Gastrocnemius medialis (tissue), 4 donors: Measurements from ENCODE around the gene SH3BP1. TPM values are rescaled to one million over a fixed set of nuclear protein-coding genes. Genes with fewer than 3 reads are reported as not detected.

ENCODE experiments used
- ATAC-seq, 2 donors: fragments of 150-250 bp; one replicate each; pipeline ENCODE4 v1.9.1; 2016
- DNase-seq, 2 donors: peaks; one replicate each; pipeline ENCODE4 v3.0.0-alpha.2; 2019
- H3K27ac ChIP-seq, 4 donors: fragments of 200-600 bp; sonication (generic); 1 replicate in 1 of 4; 2 replicates in 3 of 4; pipeline ENCODE4 v1.5.1; 2016 to 2018; ENCODE audit warnings: mild to moderate bottlenecking in 2 of 4, moderate library complexity in 1 of 4
- H3K27me3 ChIP-seq, 3 donors: fragments of 200-600 bp; sonication (generic) in 2 of 3; 1 replicate in 1 of 3; 2 replicates in 2 of 3; pipeline versions ENCODE4 v1.5.1 to v1.6.0; 2016 to 2019; ENCODE audit warnings: mild to moderate bottlenecking in 1 of 3, moderate library complexity in 1 of 3
- H3K36me3 ChIP-seq, 2 donors: fragments of 200-600 bp; sonication (generic) in 1 of 2; one replicate each; pipeline ENCODE4 v1.5.1; 2017 to 2018
- H3K4me1 ChIP-seq, 2 donors: fragments of 200-600 bp; sonication (generic) in 1 of 2; one replicate each; pipeline ENCODE4 v1.5.1; 2016 to 2017; ENCODE audit warnings: mild to moderate bottlenecking in 2 of 2
- H3K4me3 ChIP-seq, 4 donors: fragments of 200-600 bp; sonication (generic) in 3 of 4; 1 replicate in 1 of 4; 2 replicates in 3 of 4; pipeline ENCODE4 v1.5.1; 2016 to 2019; ENCODE audit warnings: mild to moderate bottlenecking in 2 of 4
- H3K9me3 ChIP-seq, 3 donors: fragments of 200-600 bp; sonication (generic) in 2 of 3; 1 replicate in 1 of 3; 2 replicates in 2 of 3; pipeline ENCODE4 v1.5.1; 2016 to 2019
- POLR2A ChIP-seq, 2 donors: fragments of 450-650 bp; IDR thresholded peaks; one replicate each; pipeline ENCODE4 v1.6.1; 2017; ENCODE audit warnings: antibody characterized with exemption in 2 of 2, mild to moderate bottlenecking in 2 of 2, moderate library complexity in 2 of 2
- in situ Hi-C, 4 donors: fragments of 200-750 bp; cut with MboI; loops; one replicate each; pipeline versions ENCODE4 v1.15.0 to v1.8.0; 2017; ENCODE audit warnings: low sequenced_read_pairs in 4 of 4
- intact Hi-C: fragments of 100-400 bp; cut with DNase I; formaldehyde crosslinking; loops from one replicate; pipeline ENCODE4 v1.15.1; 2023; ENCODE audit warnings: low total_unique reads
- total RNA-seq, 4 donors: library from RNA; depleted of rRNA; stranded (reverse); fragments of >200 nt; gene quantifications; one replicate each; pipeline versions ENCODE4 v1.1.0 to v1.2.3, GENCODE V29; 2016
- TF ChIP-seq, protein P1 (sequence below), 5 experiments: fragments of 450-650 bp in 3 of 5; fragments of 200-600 bp in 2 of 5; sonication (generic) in 2 of 5; IDR thresholded peaks in 4 of 5; conservative IDR thresholded peaks in 1 of 5; 1 replicate in 4 of 5; 2 replicates in 1 of 5; pipeline ENCODE4 v1.5.1; 2016 to 2019; ENCODE audit warnings: antibody characterized with exemption in 5 of 5, mild to moderate bottlenecking in 3 of 5, moderate library complexity in 3 of 5

Gene SH3BP1
- total RNA-seq, 4 donors from 2014 or later, result 1.1 to 1.8 (median 1.6) TPM; not detected in 1

DNA sequence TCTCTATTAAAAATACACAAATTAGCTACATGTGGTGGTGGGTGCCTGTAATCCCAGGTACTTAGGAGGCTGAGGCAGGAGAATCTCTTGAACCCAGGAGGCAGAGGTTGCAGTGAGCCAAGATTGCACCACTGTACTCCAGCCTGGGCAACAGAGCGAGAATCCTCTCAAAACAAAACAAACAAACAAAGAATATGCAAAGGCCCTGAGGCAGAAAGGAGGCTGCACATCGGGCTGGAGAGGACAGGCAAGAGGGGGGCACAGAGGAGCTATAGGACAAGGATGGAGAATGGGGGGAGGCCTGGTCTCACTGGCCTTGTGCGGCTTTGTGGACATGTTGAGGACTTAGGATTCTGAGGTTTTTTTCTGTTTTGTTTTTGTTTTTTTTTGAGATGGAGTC, 65.7 kb downstream of the SH3BP1 start:
- no peak overlapping the region for H3K27ac ChIP-seq
- no peak overlapping the region for H3K4me3 ChIP-seq
- no peaks in the 10 kb centered on the region for H3K4me1 ChIP-seq
- in situ Hi-C loops, result no loop called here
- H3K9me3 ChIP-seq, result no peaks in the 10 kb centered on the region
- no peak for TF ChIP-seq POLR2A (IDR thresholded peaks at IDR 0.05)
- TF ChIP-seq, protein P1, sequence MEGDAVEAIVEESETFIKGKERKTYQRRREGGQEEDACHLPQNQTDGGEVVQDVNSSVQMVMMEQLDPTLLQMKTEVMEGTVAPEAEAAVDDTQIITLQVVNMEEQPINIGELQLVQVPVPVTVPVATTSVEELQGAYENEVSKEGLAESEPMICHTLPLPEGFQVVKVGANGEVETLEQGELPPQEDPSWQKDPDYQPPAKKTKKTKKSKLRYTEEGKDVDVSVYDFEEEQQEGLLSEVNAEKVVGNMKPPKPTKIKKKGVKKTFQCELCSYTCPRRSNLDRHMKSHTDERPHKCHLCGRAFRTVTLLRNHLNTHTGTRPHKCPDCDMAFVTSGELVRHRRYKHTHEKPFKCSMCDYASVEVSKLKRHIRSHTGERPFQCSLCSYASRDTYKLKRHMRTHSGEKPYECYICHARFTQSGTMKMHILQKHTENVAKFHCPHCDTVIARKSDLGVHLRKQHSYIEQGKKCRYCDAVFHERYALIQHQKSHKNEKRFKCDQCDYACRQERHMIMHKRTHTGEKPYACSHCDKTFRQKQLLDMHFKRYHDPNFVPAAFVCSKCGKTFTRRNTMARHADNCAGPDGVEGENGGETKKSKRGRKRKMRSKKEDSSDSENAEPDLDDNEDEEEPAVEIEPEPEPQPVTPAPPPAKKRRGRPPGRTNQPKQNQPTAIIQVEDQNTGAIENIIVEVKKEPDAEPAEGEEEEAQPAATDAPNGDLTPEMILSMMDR (IDR thresholded peaks at IDR 0.05 in 4 of 5, conservative IDR thresholded peaks at IDR 0.05 in 1 of 5), result no peak
- DNase-seq, result no peak
- intact Hi-C loops, result no loop called here
- ATAC-seq, result no peak
- H3K36me3 ChIP-seq, result no peaks in the 10 kb centered on the region
- H3K27me3 ChIP-seq, result no peaks in the 10 kb centered on the region

Other genes with a start within 250 kb of the SH3BP1 start
- gene ELFN2, start 212.2 kb upstream of the SH3BP1 start, total RNA-seq, result under 1 TPM in 2 of 4 donors, not detected in 2; 0.02 to 0.03 TPM
- gene MFNG, start 153.3 kb upstream of the SH3BP1 start, total RNA-seq, result 1 to 10 TPM; 2.4 to 7.0 (median 5.2) TPM
- 1 to 10 TPM; 2.6 to 5.7 (median 4.4) TPM for gene CARD10, start 120.3 kb upstream of the SH3BP1 start, total RNA-seq
- 1 to 10 TPM; 5.6 to 8.8 (median 6.8) TPM for gene CDC42EP1, start 79.2 kb upstream of the SH3BP1 start, total RNA-seq
- gene LGALS2, start 59.6 kb upstream of the SH3BP1 start, total RNA-seq, result not detected
- gene GGA1, start 30.8 kb upstream of the SH3BP1 start, total RNA-seq, result 10 to 100 TPM; 39.0 to 48.8 (median 45.0) TPM
- 10 to 100 TPM; 10.3 to 28.7 (median 16.6) TPM for gene PDXP, start 19.1 kb downstream of the SH3BP1 start, total RNA-seq
- gene LGALS1, start 36.0 kb downstream of the SH3BP1 start, total RNA-seq, result 1,000 to 10,000 TPM in 3 of 4 donors, 100 to 1,000 TPM in 1; 561 to 1,888 (median 1,101) TPM
- gene NOL12, start 46.7 kb downstream of the SH3BP1 start, total RNA-seq, result 10 to 100 TPM; 10.0 to 21.7 (median 16.6) TPM
- gene TRIOBP, start 57.4 kb downstream of the SH3BP1 start, total RNA-seq, result 10 to 100 TPM; 21.7 to 38.2 (median 30.3) TPM
- gene GCAT, start 168.3 kb downstream of the SH3BP1 start, total RNA-seq, result 10 to 100 TPM in 3 of 4 donors, 1 to 10 TPM in 1; 10.0 to 21.5 (median 15.1) TPM
- gene GALR3, start 183.7 kb downstream of the SH3BP1 start, total RNA-seq, result not detected
- gene ANKRD54, start 204.7 kb downstream of the SH3BP1 start, total RNA-seq, result 10 to 100 TPM; 20.8 to 43.9 (median 27.3) TPM
- 100 to 1,000 TPM; 291 to 406 (median 343) TPM for gene EIF3L, start 209.8 kb downstream of the SH3BP1 start, total RNA-seq